GM12873 (cell line): ENCODE results near the gene ATP13A3.

Experiments
- CTCF ChIP-seq: IDR thresholded peaks from 2 replicates; pipeline ENCODE4 v1.5.1; 2012; ENCODE audit warnings: low read depth, mild to moderate bottlenecking, moderate library complexity, low read length, control low read depth; ENCODE audit not compliant: insufficient read depth; ENCODE audit errors: missing control alignments

ATP13A3 gene

GRCh38 chr3:194392576-194392975 lies 94.2 kb downstream of the ATP13A3 start:
- no peak for TF ChIP-seq CTCF

GRCh38 chr3:194390835-194391234 lies 96.0 kb downstream of the ATP13A3 start:
- no peak for TF ChIP-seq CTCF

- TF ChIP-seq CTCF, result no peak
These were observed 97.5 kb downstream of the ATP13A3 start for GRCh38 chr3:194389269-194389668.

- no peak for TF ChIP-seq CTCF
These were observed 98.8 kb downstream of the ATP13A3 start for GRCh38 chr3:194387926-194388418.

GRCh38 chr3:194387276-194387675 lies 99.5 kb downstream of the ATP13A3 start:
- no peak for TF ChIP-seq CTCF

GRCh38 chr3:194386648-194387047 lies 100.2 kb downstream of the ATP13A3 start:
- TF ChIP-seq CTCF, result no peak

- no peak for TF ChIP-seq CTCF
These were observed 100.7 kb downstream of the ATP13A3 start for GRCh38 chr3:194386066-194386465.

- TF ChIP-seq CTCF, result no peak
These were observed 102.2 kb downstream of the ATP13A3 start for GRCh38 chr3:194384569-194385001.
